ENCODE results near the gene TRNAU1AP. TPM values are rescaled to one million over a fixed set of nuclear protein-coding genes. Genes with fewer than 3 reads are reported as not detected.
A peak's percentile ranks its signal among the peaks of the same experiment; 100 is the strongest.

TRNAU1AP gene
- total and polyA plus RNA-seq, 10 of the 15 experiments (the other 5 are each of a cell fraction or from before 2014, with no cell fraction given) = 24.3 to 67.0 (median 31.8) TPM

GRCh38 chr1:28552758-28553663 lies at the start of gene TRNAU1AP (continued):
- peak; percentile 3; the same call in 1 of the 2 replicates for TF ChIP-seq HSF1 (IDR thresholded peaks at IDR 0.05; ENCODE audit: low read depth, low read length)
- no peak for TF ChIP-seq NR2C2 (IDR thresholded peaks at IDR 0.05; ENCODE audit: borderline replicate concordance, control insufficient read depth, insufficient read length, low read depth)
- TF ChIP-seq, protein P1, sequence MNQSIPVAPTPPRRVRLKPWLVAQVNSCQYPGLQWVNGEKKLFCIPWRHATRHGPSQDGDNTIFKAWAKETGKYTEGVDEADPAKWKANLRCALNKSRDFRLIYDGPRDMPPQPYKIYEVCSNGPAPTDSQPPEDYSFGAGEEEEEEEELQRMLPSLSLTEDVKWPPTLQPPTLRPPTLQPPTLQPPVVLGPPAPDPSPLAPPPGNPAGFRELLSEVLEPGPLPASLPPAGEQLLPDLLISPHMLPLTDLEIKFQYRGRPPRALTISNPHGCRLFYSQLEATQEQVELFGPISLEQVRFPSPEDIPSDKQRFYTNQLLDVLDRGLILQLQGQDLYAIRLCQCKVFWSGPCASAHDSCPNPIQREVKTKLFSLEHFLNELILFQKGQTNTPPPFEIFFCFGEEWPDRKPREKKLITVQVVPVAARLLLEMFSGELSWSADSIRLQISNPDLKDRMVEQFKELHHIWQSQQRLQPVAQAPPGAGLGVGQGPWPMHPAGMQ (IDR thresholded peaks at IDR 0.05; ENCODE audit: borderline replicate concordance) = no peak
- TF ChIP-seq TCF3 (IDR thresholded peaks at IDR 0.05; ENCODE audit: borderline replicate concordance, insufficient read depth, low read depth, low read length) = peak; percentile 83; the same call in 1 of the 2 replicates
- peak; percentile 29 for TF ChIP-seq PBX3 (IDR thresholded peaks at IDR 0.05; ENCODE audit: insufficient replicate concordance, low read depth, low read length)
- peak; percentile 89; the same call in 1 of the 2 replicates for TF ChIP-seq RB1 (IDR thresholded peaks at IDR 0.05; ENCODE audit: borderline replicate concordance)
- TF ChIP-seq, protein P2, sequence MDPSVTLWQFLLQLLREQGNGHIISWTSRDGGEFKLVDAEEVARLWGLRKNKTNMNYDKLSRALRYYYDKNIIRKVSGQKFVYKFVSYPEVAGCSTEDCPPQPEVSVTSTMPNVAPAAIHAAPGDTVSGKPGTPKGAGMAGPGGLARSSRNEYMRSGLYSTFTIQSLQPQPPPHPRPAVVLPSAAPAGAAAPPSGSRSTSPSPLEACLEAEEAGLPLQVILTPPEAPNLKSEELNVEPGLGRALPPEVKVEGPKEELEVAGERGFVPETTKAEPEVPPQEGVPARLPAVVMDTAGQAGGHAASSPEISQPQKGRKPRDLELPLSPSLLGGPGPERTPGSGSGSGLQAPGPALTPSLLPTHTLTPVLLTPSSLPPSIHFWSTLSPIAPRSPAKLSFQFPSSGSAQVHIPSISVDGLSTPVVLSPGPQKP (IDR thresholded peaks at IDR 0.05; ENCODE audit: low read depth, low read length) = peak; percentile 73
- TF ChIP-seq BHLHE40 (IDR thresholded peaks at IDR 0.05; ENCODE audit: borderline replicate concordance in 1 of 2, low read depth in 2 of 2, low read length in 1 of 2) = peak; percentile 35 to 51; a peak in 1 of 4 replicates
- no peak for TF ChIP-seq TARDBP (IDR thresholded peaks at IDR 0.05; ENCODE audit: borderline replicate concordance)
- TF ChIP-seq KDM1A (IDR thresholded peaks at IDR 0.05; ENCODE audit: borderline replicate concordance) = no peak
- no peak for TF ChIP-seq NFYB (IDR thresholded peaks at IDR 0.05; ENCODE audit: insufficient read depth, low read depth, low read length)
- TF ChIP-seq SUZ12 (IDR thresholded peaks at IDR 0.05; ENCODE audit: unreplicated experiment) = no peak
- no peak for TF ChIP-seq CHD4 (IDR thresholded peaks at IDR 0.05)
- no peak for TF ChIP-seq NFYA (IDR thresholded peaks at IDR 0.05; ENCODE audit: borderline replicate concordance, low read depth, low read length)
- TF ChIP-seq MXI1 (IDR thresholded peaks at IDR 0.05; ENCODE audit: low read depth, low read length) = peak; percentile 90; the same call in 1 of the 2 replicates
- TF ChIP-seq, protein P3, sequence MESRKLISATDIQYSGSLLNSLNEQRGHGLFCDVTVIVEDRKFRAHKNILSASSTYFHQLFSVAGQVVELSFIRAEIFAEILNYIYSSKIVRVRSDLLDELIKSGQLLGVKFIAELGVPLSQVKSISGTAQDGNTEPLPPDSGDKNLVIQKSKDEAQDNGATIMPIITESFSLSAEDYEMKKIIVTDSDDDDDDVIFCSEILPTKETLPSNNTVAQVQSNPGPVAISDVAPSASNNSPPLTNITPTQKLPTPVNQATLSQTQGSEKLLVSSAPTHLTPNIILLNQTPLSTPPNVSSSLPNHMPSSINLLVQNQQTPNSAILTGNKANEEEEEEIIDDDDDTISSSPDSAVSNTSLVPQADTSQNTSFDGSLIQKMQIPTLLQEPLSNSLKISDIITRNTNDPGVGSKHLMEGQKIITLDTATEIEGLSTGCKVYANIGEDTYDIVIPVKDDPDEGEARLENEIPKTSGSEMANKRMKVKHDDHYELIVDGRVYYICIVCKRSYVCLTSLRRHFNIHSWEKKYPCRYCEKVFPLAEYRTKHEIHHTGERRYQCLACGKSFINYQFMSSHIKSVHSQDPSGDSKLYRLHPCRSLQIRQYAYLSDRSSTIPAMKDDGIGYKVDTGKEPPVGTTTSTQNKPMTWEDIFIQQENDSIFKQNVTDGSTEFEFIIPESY (IDR thresholded peaks at IDR 0.05) = no peak
- TF ChIP-seq PKNOX1 (IDR thresholded peaks at IDR 0.05) = peak; percentile 68

Data from GM12878 (cell line).